Fibroblast of peridontal ligament (primary cell): ENCODE data around the gene GBX2.

Experiments used
- DNase-seq: peaks from one replicate; pipeline ENCODE4 v3.0.0-alpha.2; 2010; ENCODE audit errors: extremely low read depth

The GBX2 gene

DNA sequence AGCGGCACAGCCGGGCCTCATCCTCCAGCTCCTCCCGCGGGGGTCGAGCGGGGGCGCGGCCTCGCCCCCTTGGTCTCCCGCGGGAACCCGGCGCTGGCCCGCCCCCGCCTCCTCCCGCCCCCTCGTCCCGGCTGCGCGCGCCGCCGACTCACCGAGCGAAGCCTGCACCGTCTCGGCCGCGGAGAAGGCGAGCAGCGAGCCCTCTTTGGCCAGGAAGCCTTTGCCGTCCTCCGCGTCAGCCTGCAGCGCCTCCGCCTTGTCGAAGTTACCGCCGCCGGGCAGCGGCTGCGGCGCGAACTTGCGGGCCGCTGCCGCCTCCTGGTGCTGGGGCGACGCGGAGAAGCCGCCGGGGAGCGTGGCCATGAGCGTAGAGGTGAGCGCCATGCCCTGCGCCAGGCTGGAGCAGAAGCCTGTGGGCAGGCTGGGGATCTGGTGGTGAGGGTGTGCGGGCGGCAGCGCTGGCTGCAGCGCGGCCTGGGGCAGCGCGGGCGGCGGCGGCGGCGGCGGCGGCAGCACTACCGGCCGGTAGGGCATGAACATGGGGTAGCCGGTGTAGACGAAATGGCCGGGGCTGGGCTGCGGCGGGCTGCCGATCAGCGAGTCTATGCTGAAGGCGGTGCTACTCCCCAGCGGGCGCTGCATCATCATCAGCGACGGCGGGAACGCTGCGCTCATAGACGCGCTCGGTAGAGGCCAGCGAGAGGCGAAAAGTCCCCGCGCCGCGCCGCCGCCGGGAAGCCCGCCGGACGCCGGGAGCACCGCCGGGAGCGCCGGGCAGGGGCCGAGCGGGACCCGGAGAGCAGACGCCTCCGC is 683 bp downstream of the GBX2 start:
- no peak for DNase-seq

DNA sequence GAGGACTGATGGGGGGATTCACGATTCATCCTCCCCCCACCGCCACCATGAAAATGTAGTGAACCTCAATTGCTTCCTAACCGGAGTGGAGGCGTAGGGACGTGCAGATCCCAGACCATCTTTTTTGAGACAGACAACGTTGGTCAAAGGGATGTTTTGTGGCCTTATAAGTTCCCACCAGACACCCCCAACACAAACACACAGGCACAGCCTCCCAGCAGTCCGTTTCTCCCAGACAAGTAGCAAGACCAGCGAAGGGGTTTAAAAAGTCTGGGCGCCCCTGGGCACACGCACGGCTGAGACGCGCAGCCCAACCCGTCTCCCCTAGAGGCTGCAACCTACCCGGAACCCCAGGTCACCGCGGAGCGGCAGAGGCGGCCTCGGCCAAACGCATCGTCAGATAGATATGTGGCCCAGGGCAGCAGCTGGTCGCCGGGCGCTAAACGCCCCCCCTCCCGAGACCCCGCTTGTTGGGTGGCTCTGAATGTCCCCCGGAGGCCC is 1.3 kb downstream of the GBX2 start:
- no peak for DNase-seq

DNA sequence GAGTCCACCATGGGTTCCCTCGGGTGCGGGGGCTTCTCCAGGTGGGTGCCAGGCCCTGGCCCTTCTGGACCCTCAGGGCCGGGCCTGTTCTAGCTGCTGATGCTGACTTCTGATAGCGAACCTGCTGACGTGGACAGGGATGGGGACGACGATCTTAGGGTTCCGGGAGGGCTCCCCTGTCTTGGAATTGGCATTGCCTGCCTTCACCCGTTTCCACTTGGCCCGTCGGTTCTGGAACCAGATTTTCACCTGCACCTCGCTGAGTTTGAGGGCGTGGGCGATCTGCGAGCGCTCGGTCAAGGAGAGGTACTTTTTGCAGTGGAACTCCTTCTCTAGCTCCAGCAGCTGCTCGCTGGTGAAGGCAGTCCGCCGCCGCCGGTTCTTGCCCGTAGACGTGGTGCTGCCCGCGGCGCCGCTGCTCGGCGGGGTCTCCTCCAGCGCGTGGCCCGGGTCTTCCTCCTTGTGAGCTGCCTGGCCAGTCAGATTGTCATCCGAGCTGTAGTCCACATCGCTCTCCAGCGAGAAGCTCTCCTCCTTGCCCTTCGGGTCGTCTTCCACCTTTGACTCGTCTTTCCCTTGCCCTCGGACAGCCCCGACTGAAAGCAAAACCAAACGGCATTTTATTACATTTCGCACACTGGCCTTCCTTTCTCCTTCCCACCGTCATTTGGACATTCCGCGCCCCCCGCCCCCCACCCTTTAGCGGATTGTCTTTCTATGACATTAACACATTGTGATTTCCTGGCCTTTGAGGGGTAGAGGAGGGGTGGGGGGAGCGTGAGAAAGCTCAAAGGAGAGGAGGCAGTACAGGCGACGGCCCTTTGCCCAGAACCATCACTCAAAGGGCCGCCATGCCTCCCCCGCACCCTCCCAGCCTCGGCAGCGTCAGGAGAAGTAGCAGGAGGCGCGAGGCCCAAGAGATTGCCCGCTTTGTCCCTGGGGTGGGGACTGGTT is 2.1 kb downstream of the GBX2 start:
- no peak for DNase-seq

DNA sequence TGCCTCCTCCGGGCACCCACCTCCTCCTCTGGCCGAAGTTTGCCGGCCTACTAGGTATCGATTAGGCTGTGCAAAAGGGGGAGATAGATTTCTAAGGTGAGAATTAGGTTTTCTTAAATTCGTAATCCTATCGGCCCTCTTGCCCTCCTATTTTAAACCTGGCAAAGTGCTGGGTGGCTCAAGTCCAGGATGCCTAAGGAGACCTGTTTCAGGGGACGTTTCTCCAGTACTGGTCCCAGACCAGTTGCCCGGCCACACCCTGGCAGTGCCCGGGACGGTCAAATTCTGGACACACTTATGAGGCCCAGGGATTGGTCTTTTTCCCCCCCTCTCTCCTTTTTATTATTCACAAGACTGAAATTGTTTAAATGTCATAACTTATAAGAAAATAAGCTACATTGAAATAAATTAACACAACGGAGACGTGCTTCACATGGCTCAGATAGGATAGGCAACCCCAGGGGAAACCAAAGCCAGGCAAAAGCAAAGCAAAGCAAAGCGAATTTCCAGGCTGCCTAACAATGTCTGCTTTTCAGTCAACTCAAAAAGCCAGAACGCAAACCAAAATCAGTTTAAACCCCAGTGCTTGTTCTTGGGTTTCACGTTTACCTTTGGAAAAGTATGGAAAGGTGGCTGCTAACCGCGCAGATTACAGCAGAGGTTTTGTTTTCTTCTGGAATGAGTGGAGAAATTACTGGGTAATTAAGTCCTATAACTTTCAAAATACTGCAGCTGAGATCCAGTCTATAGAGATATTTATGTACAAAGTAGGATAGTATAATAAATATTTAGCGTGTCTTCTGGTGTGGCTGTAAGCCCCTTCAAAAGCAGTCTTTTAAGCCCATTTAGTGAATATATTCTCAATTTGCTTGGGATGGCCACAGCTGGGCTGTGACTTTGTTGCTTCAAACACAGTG is 3.0 kb downstream of the GBX2 start:
- no peak for DNase-seq

DNA sequence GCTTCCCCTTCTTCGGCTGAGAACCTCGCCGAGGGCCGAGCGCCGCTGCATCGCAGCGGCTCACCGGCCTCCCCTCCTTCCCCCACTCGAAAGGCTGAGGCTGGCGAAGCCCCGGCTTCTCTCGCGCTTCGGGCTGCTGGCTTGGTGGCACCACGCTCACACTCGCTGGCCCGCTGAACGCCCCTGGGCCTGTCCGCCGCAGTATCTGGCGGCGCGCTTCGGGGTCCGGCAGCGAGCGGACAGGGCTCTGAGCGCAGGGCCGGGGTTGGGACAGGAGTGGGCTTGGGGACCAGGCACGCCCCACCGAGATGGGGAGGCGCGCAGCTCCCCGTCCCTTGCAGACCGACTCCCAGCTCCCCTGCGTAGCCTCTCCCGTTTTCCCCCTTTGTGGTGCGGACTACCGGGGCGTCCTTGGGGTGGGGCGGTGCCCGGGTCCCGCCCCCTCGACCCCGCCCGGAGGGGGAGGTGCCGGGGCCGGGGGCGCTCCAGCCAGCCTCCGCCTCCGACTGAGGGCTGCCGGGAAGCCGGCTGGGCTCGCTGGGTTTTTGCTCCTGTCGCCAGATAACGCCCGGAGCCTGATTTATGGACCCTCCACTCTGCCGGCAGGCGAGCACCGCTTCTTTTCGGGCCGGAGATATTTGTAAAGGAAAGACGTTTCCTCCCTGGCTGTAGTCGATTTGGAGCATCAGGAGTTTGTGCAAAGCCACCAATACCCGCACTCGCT is 3.8 kb downstream of the GBX2 start:
- DNase-seq, result no peak

DNA sequence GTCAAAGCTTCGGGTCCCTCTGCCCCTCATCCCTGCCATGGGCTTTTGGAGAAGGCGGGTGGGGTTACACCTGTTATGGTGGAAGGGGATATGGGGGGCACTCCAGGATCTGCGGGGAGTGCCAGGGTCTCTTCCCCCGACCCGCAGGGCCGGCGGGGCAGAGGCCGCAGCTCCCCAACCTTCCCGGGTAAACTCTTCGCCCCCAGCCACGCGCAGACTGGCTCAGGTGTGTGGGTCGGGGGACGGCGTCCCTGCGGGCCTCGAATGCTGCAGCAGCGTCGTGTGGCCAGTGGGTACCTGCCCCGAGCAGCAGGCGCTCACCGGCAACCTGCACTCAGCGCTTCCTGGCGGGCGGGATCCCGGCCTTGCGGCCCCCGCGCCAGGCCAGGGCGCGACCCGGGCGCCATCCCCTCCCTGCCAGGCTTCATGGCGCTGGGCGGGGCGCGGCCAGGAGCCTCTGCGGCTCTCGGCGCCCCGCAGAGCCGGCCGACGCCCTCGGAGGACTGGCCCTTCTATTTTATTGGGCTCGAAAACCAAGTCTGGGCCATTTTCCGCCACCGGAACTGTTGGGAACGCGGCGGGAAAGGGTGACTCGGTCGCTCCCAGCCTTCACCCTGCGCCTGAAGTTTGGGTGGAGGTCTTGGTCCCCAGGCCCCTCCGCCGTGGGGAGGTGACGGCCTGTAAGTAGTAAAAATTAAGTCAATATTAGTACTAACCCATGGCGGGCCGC is 4.5 kb downstream of the GBX2 start:
- no peak for DNase-seq

DNA sequence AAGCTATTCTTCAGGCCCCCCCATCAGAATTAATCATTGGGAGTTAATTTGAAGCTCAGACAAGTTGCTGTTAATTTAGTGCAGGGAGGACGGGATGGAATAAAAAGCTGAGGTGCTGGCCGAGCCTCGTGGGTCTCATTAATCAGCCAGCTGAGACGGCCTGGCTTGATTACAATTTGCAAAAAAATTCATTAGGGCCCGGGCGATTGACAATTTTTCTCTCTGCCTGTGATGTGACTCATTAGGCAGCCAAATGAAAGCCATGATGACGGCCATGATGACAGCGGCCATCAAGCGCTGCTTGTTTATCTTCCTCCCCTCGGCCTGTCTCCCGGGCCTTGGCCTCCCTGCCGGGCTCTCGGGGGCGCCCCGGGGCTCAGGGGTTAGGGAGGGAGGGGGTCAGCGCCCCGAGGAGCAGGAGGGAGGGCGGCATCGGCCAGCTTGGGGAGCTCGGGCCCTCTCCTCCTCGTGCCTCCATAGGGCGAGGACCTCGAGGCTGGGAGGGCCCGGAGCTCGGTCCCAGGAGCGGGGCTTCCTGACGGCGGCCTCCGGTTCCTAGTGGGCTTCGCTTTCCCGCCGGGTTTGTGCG is 5.2 kb downstream of the GBX2 start:
- DNase-seq, result no peak

DNA sequence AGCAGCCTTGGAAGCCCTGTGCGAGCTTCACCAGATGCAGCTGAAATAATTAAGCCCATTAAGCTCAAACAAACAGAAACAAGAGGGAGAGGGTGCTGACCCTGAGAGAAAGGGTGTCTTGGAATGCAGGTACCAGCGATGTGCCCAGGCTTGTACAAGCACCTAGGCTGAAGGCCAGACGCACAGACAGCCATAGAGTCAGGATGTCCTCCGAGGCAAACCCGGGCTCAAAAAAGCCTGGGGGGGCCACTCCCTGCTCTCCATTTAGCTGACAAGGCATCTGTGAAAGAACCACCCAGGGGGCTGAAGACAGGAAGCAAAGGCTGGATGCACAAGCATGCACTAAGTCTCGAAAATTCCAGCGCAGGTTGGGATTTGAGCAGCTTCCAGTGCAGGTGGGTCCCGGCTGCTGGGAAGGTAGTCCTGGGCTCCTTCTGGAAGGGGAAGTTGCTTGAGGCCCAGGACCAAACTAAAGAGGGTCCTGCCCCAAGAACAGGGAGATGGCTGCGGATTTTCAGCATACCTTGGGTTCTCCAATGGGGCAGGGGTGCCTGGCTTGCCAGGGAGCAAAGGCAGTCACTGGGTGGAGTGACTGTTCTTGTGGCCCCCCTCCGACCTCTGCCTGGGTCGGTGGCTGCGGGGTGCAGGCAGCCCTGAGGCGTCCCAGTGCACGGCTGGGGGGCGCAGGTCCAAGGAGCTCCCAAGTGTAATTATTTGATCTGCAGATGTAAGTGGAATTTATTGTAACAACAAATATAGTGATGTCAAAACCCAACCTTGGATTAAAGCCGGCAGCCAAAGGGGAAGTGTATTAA is 5.9 kb downstream of the GBX2 start:
- no peak for DNase-seq

DNA sequence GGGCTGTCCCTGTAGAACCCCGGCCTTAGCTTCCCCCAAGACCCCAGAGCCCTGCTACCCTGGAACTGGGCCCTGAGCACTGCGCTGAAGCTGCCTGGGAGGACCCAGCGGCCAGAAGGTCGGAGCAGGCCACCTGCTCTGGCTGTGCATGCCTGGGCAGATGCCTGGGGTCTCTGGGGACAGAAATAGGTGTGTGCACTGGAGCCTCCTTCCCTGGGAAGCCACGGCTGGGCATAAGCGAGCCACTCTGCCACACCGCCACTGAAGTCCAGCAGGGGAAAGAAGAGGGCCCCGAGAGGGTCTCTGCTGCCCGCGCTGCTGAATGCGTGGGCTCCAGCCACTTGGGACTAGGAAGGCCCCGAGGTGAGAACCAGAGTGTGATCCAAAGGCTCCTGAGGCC is 6.7 kb downstream of the GBX2 start:
- DNase-seq, result no peak

DNA sequence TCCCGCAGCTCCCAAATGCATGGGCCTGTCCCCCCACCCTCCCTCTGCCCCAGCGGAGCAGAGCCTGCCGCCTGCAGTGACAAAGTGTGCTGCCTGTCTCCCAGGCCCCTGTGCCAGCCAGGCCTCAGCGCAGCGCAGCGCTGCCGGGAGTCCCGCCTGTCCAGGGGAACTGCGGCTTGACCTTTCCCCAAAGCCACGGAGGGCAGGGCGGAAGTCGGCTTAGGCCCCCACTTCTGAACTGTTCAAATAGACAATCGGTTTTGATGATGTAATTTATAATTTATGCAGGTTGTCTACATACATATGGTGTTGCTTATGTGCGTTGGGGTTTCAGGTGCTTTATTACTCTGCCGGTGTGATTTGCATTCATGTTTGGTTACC is 7.1 kb downstream of the GBX2 start:
- DNase-seq, result no peak

DNA sequence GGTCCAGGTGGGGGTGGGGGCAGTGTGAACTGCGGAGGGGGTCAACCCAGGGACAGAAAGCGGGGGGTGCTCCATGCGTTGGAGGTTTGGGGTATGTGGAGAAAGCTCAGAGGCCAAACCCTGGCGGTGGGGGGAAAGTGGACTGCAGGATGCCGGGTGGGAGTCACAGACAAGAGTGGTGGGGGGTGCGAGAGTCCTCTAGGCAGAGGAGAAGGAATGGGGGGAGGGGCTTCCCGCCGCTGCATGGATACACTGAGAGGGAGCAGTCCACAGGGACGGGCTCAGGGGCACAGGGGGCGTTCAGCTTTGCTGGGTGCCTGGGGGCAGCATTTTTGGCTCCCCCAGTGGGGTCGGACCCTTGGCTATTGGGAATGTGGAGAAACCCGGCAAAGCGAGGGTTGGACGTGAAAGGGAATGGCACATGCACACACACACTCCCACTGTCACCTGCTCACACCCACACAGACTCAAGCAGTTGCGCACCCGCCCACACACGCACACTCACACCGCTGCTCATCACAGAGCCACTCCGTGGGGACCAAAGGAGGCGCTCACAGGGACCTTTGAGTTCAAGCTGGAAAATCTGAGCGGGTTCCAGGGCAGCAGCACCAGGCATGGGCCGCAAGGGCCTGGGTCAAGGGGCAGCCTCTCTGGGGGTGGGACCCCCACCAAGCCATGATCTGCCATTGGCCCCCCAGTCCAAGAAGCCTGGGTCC is 7.7 kb downstream of the GBX2 start:
- no peak for DNase-seq

DNA sequence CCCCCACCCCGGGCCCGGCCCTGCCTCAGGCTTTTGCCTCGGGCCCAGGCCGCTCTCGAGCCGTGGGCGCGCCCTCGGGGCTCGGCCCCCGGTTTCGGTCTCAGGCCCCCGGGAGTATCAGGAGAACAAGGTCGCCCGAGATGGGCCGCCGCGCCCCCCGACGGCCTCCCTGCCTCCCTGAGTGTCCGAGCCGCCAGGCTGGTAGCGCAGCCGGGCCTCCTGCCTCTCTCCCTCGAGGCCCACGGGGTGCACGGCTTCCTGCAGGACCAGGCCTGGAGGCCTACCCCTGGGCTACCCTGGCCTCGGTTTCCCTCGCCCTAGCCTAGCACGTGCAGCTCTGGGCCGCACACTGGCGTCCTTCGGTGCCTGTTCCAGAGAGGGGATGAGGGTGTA is 8.4 kb downstream of the GBX2 start:
- no peak for DNase-seq

DNA sequence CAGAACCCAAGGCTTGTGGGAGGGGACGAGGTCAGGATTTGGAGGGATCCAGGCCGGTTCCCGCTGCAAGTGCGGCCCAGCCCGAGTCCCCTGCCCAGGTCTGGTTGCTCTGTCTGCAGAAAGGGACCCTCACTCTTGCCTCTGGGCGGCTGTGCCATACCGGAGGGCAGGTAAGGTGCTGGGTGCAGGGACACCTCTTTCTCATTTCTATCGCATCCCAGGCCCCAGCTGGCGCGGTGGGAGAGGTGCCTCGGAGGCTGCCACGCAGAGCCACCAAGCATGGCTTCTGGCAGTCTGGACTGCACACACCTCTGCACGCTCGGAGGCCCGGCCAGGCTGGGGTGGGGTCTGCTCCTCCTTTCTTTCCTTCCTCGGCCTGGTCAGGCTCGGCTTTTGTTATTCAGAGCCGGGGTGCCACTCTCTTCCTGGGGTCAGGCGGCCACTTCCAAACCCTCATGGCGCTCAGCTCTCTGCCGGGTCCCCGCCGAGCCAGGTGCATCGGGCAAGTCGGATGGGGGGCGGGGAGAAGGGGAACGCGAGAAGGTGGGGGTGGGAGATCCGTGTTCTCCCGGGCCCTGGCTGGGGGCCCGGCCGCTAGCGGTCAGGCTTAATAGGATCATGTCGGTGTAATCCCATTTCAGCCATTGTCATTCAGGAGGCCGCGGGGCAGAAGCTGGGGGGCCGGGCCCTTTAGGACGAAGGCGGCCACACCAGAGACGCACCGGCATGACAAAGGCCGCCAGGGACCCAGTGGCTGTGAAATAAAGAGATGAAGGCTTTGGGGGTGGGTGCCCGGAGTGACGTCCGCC is 9.0 kb downstream of the GBX2 start:
- DNase-seq, result no peak

DNA sequence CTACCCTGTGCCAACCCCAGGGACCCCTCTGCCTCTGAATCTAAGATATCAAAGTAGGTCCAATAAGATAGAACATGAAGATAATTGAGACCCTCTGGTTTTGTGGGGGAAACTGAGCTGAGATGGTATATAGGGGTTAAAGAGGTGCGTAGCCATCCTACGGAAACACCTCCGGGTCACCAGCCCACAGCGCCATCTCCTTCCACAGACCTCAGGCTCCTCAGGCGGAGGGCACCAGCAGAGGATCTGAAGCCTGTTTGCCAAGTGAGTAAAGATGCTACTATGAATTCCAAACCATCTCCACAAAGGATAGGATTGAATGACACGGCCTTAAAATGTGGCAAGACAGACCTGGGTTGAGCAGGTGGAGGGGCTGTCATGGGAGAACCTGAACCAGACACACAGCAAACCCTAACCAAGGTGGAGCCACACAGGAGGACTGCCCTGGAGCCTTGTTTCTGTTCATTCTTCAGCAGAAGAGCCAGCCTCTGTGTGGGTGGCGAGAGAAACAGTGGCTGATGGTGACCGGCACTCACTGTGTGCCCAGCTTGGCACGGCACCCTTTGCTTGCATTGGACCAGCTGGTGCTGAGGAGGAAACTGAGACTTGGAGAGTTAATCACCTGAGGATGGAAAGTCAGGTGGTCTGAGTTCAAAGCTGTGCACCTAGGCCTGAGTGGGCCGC is 10.2 kb downstream of the GBX2 start:
- DNase-seq, result no peak

DNA sequence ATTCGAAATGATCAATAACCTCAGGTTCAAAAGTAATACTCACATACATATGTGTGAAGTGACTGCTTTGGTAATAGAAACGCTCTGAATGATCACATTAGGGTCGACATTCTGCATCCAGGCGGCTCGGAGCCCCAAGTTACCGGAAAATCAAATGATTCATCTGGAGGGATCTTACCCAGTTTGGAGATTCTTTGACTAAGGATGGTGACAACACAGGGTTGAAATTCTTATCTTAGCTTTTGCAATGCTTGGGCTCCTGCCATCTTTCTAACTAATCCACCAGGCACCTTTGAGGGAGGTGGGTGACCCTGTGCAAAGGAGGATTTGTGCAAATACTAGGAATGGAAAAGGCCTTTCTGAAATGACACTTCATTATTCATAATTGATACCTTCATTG is 10.8 kb downstream of the GBX2 start:
- no peak for DNase-seq

DNA sequence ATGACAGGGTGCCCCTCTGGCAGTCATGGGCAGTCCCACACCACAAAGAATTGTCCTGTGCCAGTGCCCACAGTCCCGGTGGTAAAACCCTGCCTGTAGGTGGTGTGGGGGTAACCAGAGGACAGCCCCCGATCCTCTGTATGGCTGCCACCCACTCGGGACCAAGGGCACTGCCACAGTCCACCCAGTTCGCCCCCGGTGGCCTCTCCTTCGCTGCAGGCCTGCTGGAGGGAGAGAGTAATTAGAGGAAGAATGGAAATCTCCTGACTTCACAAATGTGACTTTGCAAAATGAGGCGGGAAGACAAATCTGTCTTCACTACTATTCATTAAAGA is 11.4 kb downstream of the GBX2 start:
- DNase-seq, result no peak
